ENCODE data around the gene CNTN4.

The CNTN4 gene

DNA sequence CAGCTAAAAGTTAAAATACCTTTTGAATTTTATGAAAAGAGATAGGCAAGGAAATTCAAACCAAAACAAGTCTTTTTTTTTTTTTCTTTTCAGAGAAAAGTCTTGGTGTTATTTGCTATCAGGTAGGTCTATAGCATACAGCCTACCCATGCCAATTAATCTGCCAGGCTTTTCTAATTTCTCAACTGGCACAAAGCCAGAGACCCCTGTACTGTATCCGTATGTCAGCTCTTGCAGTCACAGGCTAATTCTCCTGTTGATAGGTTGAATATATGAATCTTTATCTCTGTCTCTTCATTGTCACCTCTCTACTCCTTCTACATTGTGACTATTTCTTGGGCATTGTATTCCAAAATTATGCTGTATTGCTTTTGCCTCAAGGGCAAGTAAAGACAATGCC, 878.1 kb downstream of the CNTN4 start:
- Histone ChIP-seq H3K4me2 (ENCODE audit: insufficient read depth, low read length) (no peak overlapping the region), H3K36me3 (ENCODE audit: insufficient read depth, low read length) (no peaks in the 10 kb centered on the region), H2AFZ (ENCODE audit: low read depth, low read length) (no peak overlapping the region), H3K9me3 (ENCODE audit: insufficient read depth, low read length, severe bottlenecking) (no peaks in the 10 kb centered on the region), H3K27me3 (ENCODE audit: insufficient read depth, low read length, poor library complexity) (no peaks in the 10 kb centered on the region), H3K4me1 (ENCODE audit: insufficient read depth, low read length) (no peaks in the 10 kb centered on the region), H3K79me2 (ENCODE audit: insufficient read depth, low read length) (no peaks in the 10 kb centered on the region), H4K20me1 (ENCODE audit: insufficient read depth, low read length) (no peaks in the 10 kb centered on the region), H3K4me3 (ENCODE audit: low read depth in 1 of 2, low read length in 2 of 2) (no peak overlapping the region), H3K27ac (ENCODE audit: low read length) (no peak overlapping the region), H3K9ac (ENCODE audit: low read depth, low read length) (no peak overlapping the region)
- TF ChIP-seq EZH2 (IDR thresholded peaks at IDR 0.05; ENCODE audit: borderline replicate concordance, low read depth, low read length, severe bottlenecking) = no peak
- TF ChIP-seq, protein P1, sequence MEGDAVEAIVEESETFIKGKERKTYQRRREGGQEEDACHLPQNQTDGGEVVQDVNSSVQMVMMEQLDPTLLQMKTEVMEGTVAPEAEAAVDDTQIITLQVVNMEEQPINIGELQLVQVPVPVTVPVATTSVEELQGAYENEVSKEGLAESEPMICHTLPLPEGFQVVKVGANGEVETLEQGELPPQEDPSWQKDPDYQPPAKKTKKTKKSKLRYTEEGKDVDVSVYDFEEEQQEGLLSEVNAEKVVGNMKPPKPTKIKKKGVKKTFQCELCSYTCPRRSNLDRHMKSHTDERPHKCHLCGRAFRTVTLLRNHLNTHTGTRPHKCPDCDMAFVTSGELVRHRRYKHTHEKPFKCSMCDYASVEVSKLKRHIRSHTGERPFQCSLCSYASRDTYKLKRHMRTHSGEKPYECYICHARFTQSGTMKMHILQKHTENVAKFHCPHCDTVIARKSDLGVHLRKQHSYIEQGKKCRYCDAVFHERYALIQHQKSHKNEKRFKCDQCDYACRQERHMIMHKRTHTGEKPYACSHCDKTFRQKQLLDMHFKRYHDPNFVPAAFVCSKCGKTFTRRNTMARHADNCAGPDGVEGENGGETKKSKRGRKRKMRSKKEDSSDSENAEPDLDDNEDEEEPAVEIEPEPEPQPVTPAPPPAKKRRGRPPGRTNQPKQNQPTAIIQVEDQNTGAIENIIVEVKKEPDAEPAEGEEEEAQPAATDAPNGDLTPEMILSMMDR (IDR thresholded peaks at IDR 0.05; ENCODE audit: borderline replicate concordance, extremely low read depth, low read length, poor library complexity, severe bottlenecking) = no peak
- ATAC-seq (ENCODE audit: insufficient read depth, low read depth) (no peak), DNase-seq (no peak)

DNA sequence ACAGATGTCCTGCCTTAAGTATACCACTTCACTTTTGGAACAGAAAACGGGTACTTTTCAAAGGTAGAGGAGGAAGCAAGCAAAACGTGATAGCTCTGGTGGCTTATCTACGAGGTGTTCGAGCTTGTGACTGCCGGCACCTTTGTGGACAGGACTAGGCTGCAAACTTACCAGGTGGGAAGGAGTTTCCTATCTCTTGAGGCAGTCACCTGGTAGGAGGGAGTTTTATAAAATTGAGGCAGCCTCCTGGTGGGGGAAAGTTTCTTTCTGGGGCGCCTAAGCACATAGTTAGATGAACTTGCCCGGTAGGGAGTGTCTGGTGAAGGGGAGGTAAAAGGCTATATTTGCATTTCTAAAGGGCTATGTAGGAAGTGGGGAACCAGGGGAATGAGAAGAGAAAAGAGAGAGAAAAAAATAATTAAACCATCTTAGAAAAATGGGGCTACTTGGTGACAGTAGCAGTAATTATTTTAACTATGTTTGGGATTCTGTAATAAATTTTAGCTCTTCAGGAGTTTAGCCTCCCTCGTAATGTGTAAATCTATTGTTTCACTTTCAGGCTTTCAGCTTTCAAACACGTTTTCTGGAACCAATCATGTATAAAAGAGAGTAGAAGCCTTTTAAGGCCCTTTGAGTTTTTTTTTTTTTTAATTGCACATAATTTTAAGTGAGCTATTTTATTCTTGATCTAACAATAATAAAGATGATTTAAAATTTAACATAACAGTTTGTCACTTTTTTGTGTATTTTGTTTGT, 880.5 kb downstream of the CNTN4 start:
- H3K4me3 ChIP-seq (ENCODE audit: low read depth in 1 of 2, low read length in 2 of 2) = no peak overlapping the region

DNA sequence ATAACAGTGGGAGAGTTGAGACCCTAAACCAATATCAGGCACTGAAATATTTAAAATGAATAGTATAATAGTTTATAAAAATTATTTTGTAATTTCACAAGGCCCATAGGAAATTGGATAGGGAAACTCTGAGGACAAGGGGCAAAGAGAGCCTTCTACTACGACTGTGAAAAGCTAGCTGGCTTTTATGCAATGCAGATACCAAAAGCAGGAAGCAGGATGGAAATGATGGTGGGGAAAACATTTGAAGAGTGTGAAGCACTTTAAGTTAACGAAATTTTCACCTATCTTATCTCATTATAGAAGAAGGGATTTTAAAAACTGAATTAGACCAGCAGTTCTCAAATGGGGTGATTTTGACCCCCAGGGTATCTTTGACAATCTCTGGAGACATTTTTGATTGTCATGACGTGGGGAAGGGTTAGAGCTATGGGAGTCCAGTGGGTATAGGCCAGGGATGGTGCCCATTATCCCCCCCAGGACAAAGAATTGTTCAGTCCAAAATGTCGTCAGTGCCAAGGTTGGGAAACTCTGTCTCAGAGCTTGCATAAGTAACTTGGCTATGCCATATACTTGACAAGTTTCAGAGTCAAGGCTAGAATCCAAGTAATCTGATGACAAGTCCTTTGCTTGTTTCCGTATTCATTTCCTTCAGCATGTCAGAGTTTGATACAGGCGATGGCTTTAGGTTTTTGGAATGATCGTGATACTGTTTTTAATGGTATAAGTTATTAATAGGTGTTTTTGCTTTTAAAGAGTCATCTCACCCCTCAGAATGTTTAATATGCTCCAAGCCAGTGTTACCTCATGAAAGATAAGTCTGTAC, 885.6 kb downstream of the CNTN4 start:
- no peak overlapping the region for H3K9ac ChIP-seq (ENCODE audit: low read depth, low read length)
- DNase-seq (no peak), ATAC-seq (ENCODE audit: insufficient read depth, low read depth) (no peak)
- no peaks in the 10 kb centered on the region for H3K9me3 ChIP-seq (ENCODE audit: insufficient read depth, low read length, severe bottlenecking)
- no peaks in the 10 kb centered on the region for H3K27me3 ChIP-seq (ENCODE audit: insufficient read depth, low read length, poor library complexity)
- no peak overlapping the region for H2AFZ ChIP-seq (ENCODE audit: low read depth, low read length)
- H3K4me3 ChIP-seq (ENCODE audit: low read depth in 1 of 2, low read length in 2 of 2) = no peak overlapping the region
- no peaks in the 10 kb centered on the region for H3K36me3 ChIP-seq (ENCODE audit: insufficient read depth, low read length)
- no peak overlapping the region for H3K4me2 ChIP-seq (ENCODE audit: insufficient read depth, low read length)
- H3K4me1 ChIP-seq (ENCODE audit: insufficient read depth, low read length) = no peaks in the 10 kb centered on the region
- H3K27ac ChIP-seq (ENCODE audit: low read length) = no peak overlapping the region
- no peaks in the 10 kb centered on the region for H3K79me2 ChIP-seq (ENCODE audit: insufficient read depth, low read length)
- H4K20me1 ChIP-seq (ENCODE audit: insufficient read depth, low read length) = no peaks in the 10 kb centered on the region
- no peak for TF ChIP-seq EZH2 (IDR thresholded peaks at IDR 0.05; ENCODE audit: borderline replicate concordance, low read depth, low read length, severe bottlenecking)
- TF ChIP-seq, protein P1 (IDR thresholded peaks at IDR 0.05; ENCODE audit: borderline replicate concordance, extremely low read depth, low read length, poor library complexity, severe bottlenecking) = no peak

More for the DNA sequence above, 880.5 kb downstream of the CNTN4 start:
- no peak overlapping the region for H2AFZ ChIP-seq (ENCODE audit: low read depth, low read length)
- no peaks in the 10 kb centered on the region for H3K79me2 ChIP-seq (ENCODE audit: insufficient read depth, low read length)
- H3K4me1 ChIP-seq (ENCODE audit: insufficient read depth, low read length) = no peaks in the 10 kb centered on the region
- no peak for ATAC-seq (ENCODE audit: insufficient read depth, low read depth)
- H4K20me1 ChIP-seq (ENCODE audit: insufficient read depth, low read length) = no peaks in the 10 kb centered on the region
- H3K36me3 ChIP-seq (ENCODE audit: insufficient read depth, low read length) = no peaks in the 10 kb centered on the region
- no peak overlapping the region for H3K27ac ChIP-seq (ENCODE audit: low read length)
- no peak for DNase-seq
- no peak overlapping the region for H3K9ac ChIP-seq (ENCODE audit: low read depth, low read length)
- H3K4me2 ChIP-seq (ENCODE audit: insufficient read depth, low read length) = no peak overlapping the region
- no peaks in the 10 kb centered on the region for H3K9me3 ChIP-seq (ENCODE audit: insufficient read depth, low read length, severe bottlenecking)
- H3K27me3 ChIP-seq (ENCODE audit: insufficient read depth, low read length, poor library complexity) = no peaks in the 10 kb centered on the region
- TF ChIP-seq, protein P1 (IDR thresholded peaks at IDR 0.05; ENCODE audit: borderline replicate concordance, extremely low read depth, low read length, poor library complexity, severe bottlenecking) = no peak
- TF ChIP-seq EZH2 (IDR thresholded peaks at IDR 0.05; ENCODE audit: borderline replicate concordance, low read depth, low read length, severe bottlenecking) = no peak

Measured in DND-41 (cell line).